ENCODE results near the gene LRRC1.

LRRC1 gene

DNA sequence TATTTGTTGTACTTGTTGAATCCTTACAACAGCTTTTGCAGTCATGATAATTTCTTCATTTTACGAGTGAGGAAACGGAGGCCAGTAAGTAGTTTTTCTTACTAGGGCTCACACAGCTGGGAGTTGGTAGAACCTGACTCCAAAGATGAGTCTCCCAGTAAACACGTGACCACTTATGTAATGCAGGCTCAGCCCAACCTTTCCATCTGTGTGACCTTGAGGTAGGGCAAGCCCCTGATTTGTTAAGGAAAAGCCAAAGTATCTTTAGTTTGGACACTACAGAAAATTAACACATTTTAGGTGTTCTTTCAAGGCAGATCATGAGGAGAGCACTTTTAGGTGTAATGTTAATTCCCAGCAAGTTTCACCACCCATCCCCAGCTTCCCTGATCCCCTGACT, 111.3 kb downstream of the LRRC1 start:
- TF ChIP-seq, protein P1, sequence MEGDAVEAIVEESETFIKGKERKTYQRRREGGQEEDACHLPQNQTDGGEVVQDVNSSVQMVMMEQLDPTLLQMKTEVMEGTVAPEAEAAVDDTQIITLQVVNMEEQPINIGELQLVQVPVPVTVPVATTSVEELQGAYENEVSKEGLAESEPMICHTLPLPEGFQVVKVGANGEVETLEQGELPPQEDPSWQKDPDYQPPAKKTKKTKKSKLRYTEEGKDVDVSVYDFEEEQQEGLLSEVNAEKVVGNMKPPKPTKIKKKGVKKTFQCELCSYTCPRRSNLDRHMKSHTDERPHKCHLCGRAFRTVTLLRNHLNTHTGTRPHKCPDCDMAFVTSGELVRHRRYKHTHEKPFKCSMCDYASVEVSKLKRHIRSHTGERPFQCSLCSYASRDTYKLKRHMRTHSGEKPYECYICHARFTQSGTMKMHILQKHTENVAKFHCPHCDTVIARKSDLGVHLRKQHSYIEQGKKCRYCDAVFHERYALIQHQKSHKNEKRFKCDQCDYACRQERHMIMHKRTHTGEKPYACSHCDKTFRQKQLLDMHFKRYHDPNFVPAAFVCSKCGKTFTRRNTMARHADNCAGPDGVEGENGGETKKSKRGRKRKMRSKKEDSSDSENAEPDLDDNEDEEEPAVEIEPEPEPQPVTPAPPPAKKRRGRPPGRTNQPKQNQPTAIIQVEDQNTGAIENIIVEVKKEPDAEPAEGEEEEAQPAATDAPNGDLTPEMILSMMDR (IDR thresholded peaks at IDR 0.05; ENCODE audit: low read length, missing control alignments), result no peak
- H3K4me3 ChIP-seq (replicated peaks; ENCODE audit: low read depth, low read length), result no peak overlapping the region
- DNase-seq (ENCODE audit: low read depth), result no peak

- no peak for DNase-seq (ENCODE audit: low read depth)
- TF ChIP-seq, protein P1 (IDR thresholded peaks at IDR 0.05; ENCODE audit: low read length, missing control alignments), result no peak
Observed at GRCh38 chr6:53906842-53907241, 112.0 kb downstream of the LRRC1 start.

GRCh38 chr6:53910834-53911233, 116.0 kb downstream of the LRRC1 start:
- TF ChIP-seq, protein P1 (IDR thresholded peaks at IDR 0.05; ENCODE audit: low read length, missing control alignments), result no peak
- peak; percentile 86 for DNase-seq (ENCODE audit: low read depth)

More at GRCh38 chr6:53906842-53907241, 112.0 kb downstream of the LRRC1 start:
- H3K4me3 ChIP-seq (replicated peaks; ENCODE audit: low read depth, low read length), result no peak overlapping the region

GRCh38 chr6:53912661-53913060, 117.9 kb downstream of the LRRC1 start:
- TF ChIP-seq, protein P1 (IDR thresholded peaks at IDR 0.05; ENCODE audit: low read length, missing control alignments), result no peak
- no peak for DNase-seq (ENCODE audit: low read depth)
- H3K4me3 ChIP-seq (replicated peaks; ENCODE audit: low read depth, low read length), result no peak overlapping the region

More at GRCh38 chr6:53910834-53911233, 116.0 kb downstream of the LRRC1 start:
- no peak overlapping the region for H3K4me3 ChIP-seq (replicated peaks; ENCODE audit: low read depth, low read length)

GRCh38 chr6:53913286-53913685, 118.5 kb downstream of the LRRC1 start:
- TF ChIP-seq, protein P1 (IDR thresholded peaks at IDR 0.05; ENCODE audit: low read length, missing control alignments), result no peak
- H3K4me3 ChIP-seq (replicated peaks; ENCODE audit: low read depth, low read length), result no peak overlapping the region
- DNase-seq (ENCODE audit: low read depth), result no peak

- TF ChIP-seq, protein P1 (IDR thresholded peaks at IDR 0.05; ENCODE audit: low read length, missing control alignments), result no peak
- DNase-seq (ENCODE audit: low read depth), result no peak
- no peak overlapping the region for H3K4me3 ChIP-seq (replicated peaks; ENCODE audit: low read depth, low read length)
Observed at GRCh38 chr6:53915026-53915691, 120.4 kb downstream of the LRRC1 start.
